ENCODE data around the gene AGBL4.
"Not testable (repeated sequence)": the region's sequence is repeated elsewhere in the genome, so short reads cannot be mapped to it uniquely, and the experiment has no call there.

AGBL4 gene

DNA sequence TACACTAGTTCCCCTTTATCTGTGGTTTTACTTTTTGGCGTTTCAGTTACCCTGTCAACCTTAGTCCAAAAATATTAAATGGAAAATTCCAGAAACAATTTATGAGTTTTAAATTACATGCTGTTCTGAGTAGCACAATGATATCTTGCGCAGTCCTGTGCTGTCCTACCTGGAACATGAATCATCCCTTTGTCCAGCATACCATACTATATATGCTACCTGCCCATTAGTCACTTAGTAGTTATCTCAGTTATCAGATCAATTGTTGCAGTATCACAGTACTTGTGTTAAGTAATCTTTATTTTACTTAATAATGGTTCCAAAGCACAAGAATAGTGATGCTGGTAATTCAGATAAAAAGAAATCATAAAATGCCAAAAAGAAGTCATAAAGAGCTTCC, 52.7 kb downstream of the AGBL4 start:
- no peak overlapping the region for H3K4ac ChIP-seq (ENCODE audit: low read depth in 1 of 2, low read length in 2 of 2)
- H2BK12ac ChIP-seq (ENCODE audit: low read length in 2 of 2): no peak overlapping the region
- no peak overlapping the region for H3K18ac ChIP-seq (ENCODE audit: low read depth in 1 of 2, low read length in 2 of 2)

DNA sequence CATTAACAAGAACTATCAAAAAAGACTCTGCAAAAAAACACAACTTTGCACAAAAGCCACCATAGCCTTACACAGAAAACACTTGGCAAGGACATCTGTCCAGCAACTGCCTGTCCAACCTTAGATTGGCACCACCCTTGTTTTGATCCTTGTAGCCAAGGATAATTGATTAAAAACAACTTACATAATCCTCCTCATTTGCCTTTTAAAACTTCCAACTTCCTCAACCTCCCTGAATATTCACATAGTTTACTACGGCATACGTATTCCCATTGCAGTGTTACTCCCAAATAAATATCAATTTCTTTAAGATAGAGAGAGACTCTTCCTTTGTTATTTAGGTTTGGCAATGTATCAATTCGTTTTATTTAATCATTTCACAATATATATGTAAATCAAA, 72.4 kb downstream of the AGBL4 start:
- H3K27ac ChIP-seq (ENCODE audit: low read length, poor library complexity, severe bottlenecking): no peak overlapping the region
- H3K4me3 ChIP-seq (ENCODE audit: insufficient read depth in 1 of 2, low read depth in 1 of 2, low read length in 2 of 2): no peak overlapping the region
- H2AFZ ChIP-seq (ENCODE audit: low read depth, low read length): no peak overlapping the region
- no peak overlapping the region for H2BK120ac ChIP-seq (ENCODE audit: low read depth, low read length)
- no peak overlapping the region for H2BK5ac ChIP-seq (ENCODE audit: low read depth, low read length, poor library complexity, severe bottlenecking)
- no peak overlapping the region for H3K14ac ChIP-seq (ENCODE audit: low read length in 2 of 2)
- no peaks in the 10 kb centered on the region for H3K36me3 ChIP-seq (ENCODE audit: control insufficient read depth in 1 of 2, insufficient read depth in 2 of 2, low read depth in 1 of 2, low read length in 2 of 2)
- no peak overlapping the region for H4K8ac ChIP-seq (ENCODE audit: low read length)
- WGBS: no CpG with 5 or more reads among the region's 3 CpGs
- peaks cover 7% of the 10 kb centered on the region for H3K9me3 ChIP-seq (ENCODE audit: control insufficient read depth, low read length)
- H3K18ac ChIP-seq (ENCODE audit: low read depth in 1 of 2, low read length in 2 of 2): no peak overlapping the region
- H3K27me3 ChIP-seq (ENCODE audit: control insufficient read depth in 1 of 2, insufficient read depth in 1 of 2, low read length in 2 of 2): no peaks in the 10 kb centered on the region
- H2AK5ac ChIP-seq (ENCODE audit: low read length, severe bottlenecking): no peak overlapping the region
- H3K9ac ChIP-seq (ENCODE audit: low read length): no peak overlapping the region
- DNase-seq: no peak
- H2BK12ac ChIP-seq (ENCODE audit: low read length in 2 of 2): no peak overlapping the region
- no peak overlapping the region for H3K23ac ChIP-seq (ENCODE audit: low read length in 2 of 2)
- H3K4ac ChIP-seq (ENCODE audit: low read depth in 1 of 2, low read length in 2 of 2): no peak overlapping the region
- no peak overlapping the region for H3K4me2 ChIP-seq (ENCODE audit: low read length, poor library complexity, severe bottlenecking)
- no peak overlapping the region for H4K91ac ChIP-seq (ENCODE audit: low read length)
- no peaks in the 10 kb centered on the region for H3K4me1 ChIP-seq (ENCODE audit: control insufficient read depth, insufficient read depth, low read depth, low read length)
- no peaks in the 10 kb centered on the region for H3K79me1 ChIP-seq (replicated peaks; ENCODE audit: low read length, poor library complexity, severe bottlenecking)
- no peak overlapping the region for H2BK15ac ChIP-seq (ENCODE audit: low read depth, poor library complexity, severe bottlenecking)

More for the DNA sequence above, 52.7 kb downstream of the AGBL4 start:
- no peak overlapping the region for H2AK5ac ChIP-seq (ENCODE audit: low read length, severe bottlenecking)
- no peaks in the 10 kb centered on the region for H3K79me1 ChIP-seq (replicated peaks; ENCODE audit: low read length, poor library complexity, severe bottlenecking)
- no peaks in the 10 kb centered on the region for H3K4me1 ChIP-seq (ENCODE audit: control insufficient read depth, insufficient read depth, low read depth, low read length)
- H3K23ac ChIP-seq (ENCODE audit: low read length in 2 of 2): no peak overlapping the region
- H3K4me2 ChIP-seq (ENCODE audit: low read length, poor library complexity, severe bottlenecking): no peak overlapping the region
- H2BK15ac ChIP-seq (ENCODE audit: low read depth, poor library complexity, severe bottlenecking): no peak overlapping the region
- no peak overlapping the region for H3K4me3 ChIP-seq (ENCODE audit: insufficient read depth in 1 of 2, low read depth in 1 of 2, low read length in 2 of 2)
- no peak overlapping the region for H4K91ac ChIP-seq (ENCODE audit: low read length)
- no peaks in the 10 kb centered on the region for H3K36me3 ChIP-seq (ENCODE audit: control insufficient read depth in 1 of 2, insufficient read depth in 2 of 2, low read depth in 1 of 2, low read length in 2 of 2)
- no peak overlapping the region for H2BK5ac ChIP-seq (ENCODE audit: low read depth, low read length, poor library complexity, severe bottlenecking)
- no peaks in the 10 kb centered on the region for H3K27me3 ChIP-seq (ENCODE audit: control insufficient read depth in 1 of 2, insufficient read depth in 1 of 2, low read length in 2 of 2)
- no peak overlapping the region for H3K27ac ChIP-seq (ENCODE audit: low read length, poor library complexity, severe bottlenecking)
- no peaks in the 10 kb centered on the region for H3K9me3 ChIP-seq (ENCODE audit: control insufficient read depth, low read length)
- H4K8ac ChIP-seq (ENCODE audit: low read length): no peak overlapping the region
- 86% methylated on average over 1 of the region's 2 CpGs for WGBS
- no peak overlapping the region for H2AFZ ChIP-seq (ENCODE audit: low read depth, low read length)
- DNase-seq: no peak
- no peak overlapping the region for H3K14ac ChIP-seq (ENCODE audit: low read length in 2 of 2)
- no peak overlapping the region for H2BK120ac ChIP-seq (ENCODE audit: low read depth, low read length)
- no peak overlapping the region for H3K9ac ChIP-seq (ENCODE audit: low read length)

DNA sequence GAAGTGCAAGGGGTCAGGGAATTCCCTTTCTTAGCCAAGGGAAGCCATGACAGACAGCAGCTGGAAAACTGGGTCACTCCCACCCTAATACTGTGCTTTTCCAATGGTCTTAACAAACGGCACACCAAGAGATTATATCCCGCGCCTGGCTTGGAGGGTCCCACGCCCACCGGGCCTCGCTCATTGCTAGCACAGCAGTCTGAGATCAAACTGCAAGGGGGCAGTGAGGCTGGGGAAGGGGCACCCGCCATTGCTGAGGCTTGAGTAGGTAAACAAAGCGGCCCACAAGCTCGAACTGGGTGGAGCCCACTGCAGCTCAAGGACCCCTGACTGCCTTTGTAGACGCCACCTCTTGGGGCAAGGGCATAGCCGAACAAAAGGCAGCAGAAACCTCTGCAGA, 108.5 kb downstream of the AGBL4 start:
- H3K27me3 ChIP-seq (ENCODE audit: control insufficient read depth in 1 of 2, insufficient read depth in 1 of 2, low read length in 2 of 2); H3K4me3 ChIP-seq (ENCODE audit: insufficient read depth in 1 of 2, low read depth in 1 of 2, low read length in 2 of 2); H2BK15ac ChIP-seq (ENCODE audit: low read depth, poor library complexity, severe bottlenecking); H3K4ac ChIP-seq (ENCODE audit: low read depth in 1 of 2, low read length in 2 of 2); H2BK5ac ChIP-seq (ENCODE audit: low read depth, low read length, poor library complexity, severe bottlenecking); H3K23ac ChIP-seq (ENCODE audit: low read length in 2 of 2); H3K36me3 ChIP-seq (ENCODE audit: control insufficient read depth in 1 of 2, insufficient read depth in 2 of 2, low read depth in 1 of 2, low read length in 2 of 2); H4K8ac ChIP-seq (ENCODE audit: low read length); H3K9ac ChIP-seq (ENCODE audit: low read length); H2AFZ ChIP-seq (ENCODE audit: low read depth, low read length); H4K91ac ChIP-seq (ENCODE audit: low read length); H3K14ac ChIP-seq (ENCODE audit: low read length in 2 of 2); H3K79me1 ChIP-seq (replicated peaks; ENCODE audit: low read length, poor library complexity, severe bottlenecking); H3K18ac ChIP-seq (ENCODE audit: low read depth in 1 of 2, low read length in 2 of 2); H2AK5ac ChIP-seq (ENCODE audit: low read length, severe bottlenecking); DNase-seq; H3K4me1 ChIP-seq (ENCODE audit: control insufficient read depth, insufficient read depth, low read depth, low read length); H2BK12ac ChIP-seq (ENCODE audit: low read length in 2 of 2); H3K27ac ChIP-seq (ENCODE audit: low read length, poor library complexity, severe bottlenecking); H2BK120ac ChIP-seq (ENCODE audit: low read depth, low read length); H3K4me2 ChIP-seq (ENCODE audit: low read length, poor library complexity, severe bottlenecking): not testable (repeated sequence)
- 74% methylated on average over 11 of the region's 11 CpGs for WGBS
- peaks cover 13% of the 10 kb centered on the region for H3K9me3 ChIP-seq (ENCODE audit: control insufficient read depth, low read length)

DNA sequence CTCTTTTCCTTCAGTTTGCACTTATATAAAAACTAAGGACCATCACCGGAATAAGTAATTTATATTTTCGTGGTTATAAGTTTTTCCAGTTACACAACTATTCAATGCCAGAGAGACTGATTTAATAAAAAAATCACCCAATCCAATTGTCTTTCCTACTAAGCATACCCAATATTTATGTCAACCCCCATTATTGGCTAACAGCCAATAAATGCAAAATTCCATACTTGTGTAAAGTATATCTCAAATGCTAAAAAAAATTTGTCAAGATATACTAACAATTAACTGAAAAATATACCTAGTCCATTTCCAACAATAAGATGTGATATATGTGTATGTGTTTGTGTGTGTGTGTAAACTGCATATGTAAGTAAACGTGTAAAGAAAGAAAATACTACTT, 117.4 kb downstream of the AGBL4 start:
- no peak overlapping the region for H2AFZ ChIP-seq (ENCODE audit: low read depth, low read length)

More for the DNA sequence above, 117.4 kb downstream of the AGBL4 start:
- Histone ChIP-seq H3K14ac (ENCODE audit: low read length in 2 of 2) (no peak overlapping the region), H2AK5ac (ENCODE audit: low read length, severe bottlenecking) (no peak overlapping the region), H3K9me3 (ENCODE audit: control insufficient read depth, low read length) (no peaks in the 10 kb centered on the region), H3K4me2 (ENCODE audit: low read length, poor library complexity, severe bottlenecking) (no peak overlapping the region), H3K4me3 (ENCODE audit: insufficient read depth in 1 of 2, low read depth in 1 of 2, low read length in 2 of 2) (no peak overlapping the region), H3K79me1 (replicated peaks; ENCODE audit: low read length, poor library complexity, severe bottlenecking) (no peaks in the 10 kb centered on the region), H3K4ac (ENCODE audit: low read depth in 1 of 2, low read length in 2 of 2) (no peak overlapping the region), H2BK120ac (ENCODE audit: low read depth, low read length) (no peak overlapping the region), H3K9ac (ENCODE audit: low read length) (no peak overlapping the region), H4K8ac (ENCODE audit: low read length) (no peak overlapping the region), H3K18ac (ENCODE audit: low read depth in 1 of 2, low read length in 2 of 2) (no peak overlapping the region), H3K27me3 (ENCODE audit: control insufficient read depth in 1 of 2, insufficient read depth in 1 of 2, low read length in 2 of 2) (no peaks in the 10 kb centered on the region), H2BK15ac (ENCODE audit: low read depth, poor library complexity, severe bottlenecking) (no peak overlapping the region), H3K27ac (ENCODE audit: low read length, poor library complexity, severe bottlenecking) (no peak overlapping the region), H3K36me3 (ENCODE audit: control insufficient read depth in 1 of 2, insufficient read depth in 2 of 2, low read depth in 1 of 2, low read length in 2 of 2) (no peaks in the 10 kb centered on the region), H2BK12ac (ENCODE audit: low read length in 2 of 2) (no peak overlapping the region), H3K23ac (ENCODE audit: low read length in 2 of 2) (no peak overlapping the region), H2BK5ac (ENCODE audit: low read depth, low read length, poor library complexity, severe bottlenecking) (no peak overlapping the region), H3K4me1 (ENCODE audit: control insufficient read depth, insufficient read depth, low read depth, low read length) (no peaks in the 10 kb centered on the region), H4K91ac (ENCODE audit: low read length) (no peak overlapping the region)
- no peak for DNase-seq
- WGBS: 68% methylated on average over 3 of the region's 3 CpGs

Measured in mesenchymal stem cell (in vitro differentiated cells and primary cell).